Measurements from ENCODE around the gene PRB3.
A peak's percentile ranks its signal among the peaks of the same experiment; 100 is the strongest.

DNA sequence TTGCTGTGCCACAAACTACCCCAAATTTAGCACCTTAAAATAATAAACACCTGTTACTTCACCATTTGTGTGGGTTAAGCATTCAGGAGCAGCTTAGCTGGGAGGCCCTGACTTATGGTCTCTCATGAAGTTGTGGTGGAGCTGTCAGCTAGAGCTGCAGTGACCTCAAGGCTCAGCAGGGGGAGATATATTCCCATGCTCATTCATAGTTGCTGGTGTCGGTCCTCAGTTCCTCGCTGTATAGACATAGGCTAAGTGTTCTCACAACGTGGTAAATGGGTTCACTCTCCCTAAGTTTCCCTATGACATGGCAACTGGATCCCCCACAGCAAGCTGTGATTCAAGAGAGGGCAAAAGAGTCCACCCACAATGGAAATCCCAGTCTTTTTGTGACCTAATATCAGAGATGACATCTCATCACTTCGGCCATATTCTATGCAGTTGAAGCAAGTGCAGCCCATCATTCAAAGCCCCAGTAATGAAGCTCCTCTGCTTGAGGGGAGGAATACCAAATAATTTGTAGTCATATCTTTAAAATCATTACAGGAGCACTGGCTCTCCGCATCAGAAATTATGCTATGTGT is 41.1 kb downstream of the PRB3 start:
- TF ChIP-seq, protein P1, sequence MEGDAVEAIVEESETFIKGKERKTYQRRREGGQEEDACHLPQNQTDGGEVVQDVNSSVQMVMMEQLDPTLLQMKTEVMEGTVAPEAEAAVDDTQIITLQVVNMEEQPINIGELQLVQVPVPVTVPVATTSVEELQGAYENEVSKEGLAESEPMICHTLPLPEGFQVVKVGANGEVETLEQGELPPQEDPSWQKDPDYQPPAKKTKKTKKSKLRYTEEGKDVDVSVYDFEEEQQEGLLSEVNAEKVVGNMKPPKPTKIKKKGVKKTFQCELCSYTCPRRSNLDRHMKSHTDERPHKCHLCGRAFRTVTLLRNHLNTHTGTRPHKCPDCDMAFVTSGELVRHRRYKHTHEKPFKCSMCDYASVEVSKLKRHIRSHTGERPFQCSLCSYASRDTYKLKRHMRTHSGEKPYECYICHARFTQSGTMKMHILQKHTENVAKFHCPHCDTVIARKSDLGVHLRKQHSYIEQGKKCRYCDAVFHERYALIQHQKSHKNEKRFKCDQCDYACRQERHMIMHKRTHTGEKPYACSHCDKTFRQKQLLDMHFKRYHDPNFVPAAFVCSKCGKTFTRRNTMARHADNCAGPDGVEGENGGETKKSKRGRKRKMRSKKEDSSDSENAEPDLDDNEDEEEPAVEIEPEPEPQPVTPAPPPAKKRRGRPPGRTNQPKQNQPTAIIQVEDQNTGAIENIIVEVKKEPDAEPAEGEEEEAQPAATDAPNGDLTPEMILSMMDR (conservative IDR thresholded peaks at IDR 0.05 in 1 of 2, IDR thresholded peaks at IDR 0.05 in 1 of 2; ENCODE audit: low read depth in 1 of 2, low read length in 2 of 2): peak; percentile 53 to 67
- no peak for TF ChIP-seq EZH2 (IDR thresholded peaks at IDR 0.05; ENCODE audit: low read length, missing control alignments)

Data from fibroblast of lung (primary cell).